GM12878 (cell line): Measurements from ENCODE around the gene DOK1. TPM values are rescaled to one million over a fixed set of nuclear protein-coding genes. Genes with fewer than 3 reads are reported as not detected.

Experiments
- ATAC-seq: fragments of 200-7000 bp; cut with Tn5 transposase; 3 replicates; pipeline ENCODE4 v1.9.1; 2020; ENCODE audit warnings: mild to moderate bottlenecking, moderate library complexity
- BruUV-seq: library from RNA; stranded (reverse); fragments of 400-500 nt; replicated peaks from 2 replicates; lab custom pipeline; 2021; lab: Mats Ljungman, UMichigan
- CTCF ChIA-PET: fragments of 300-600 bp; sonication (Branson Sonifier 250); formaldehyde crosslinking; extraction: SDS; loops from one replicate; lab custom pipeline; 2021; ENCODE audit warnings: inconsistent platforms; lab: Yijun Ruan, JAX
- POLR2A ChIA-PET: fragments of 350-600 bp; formaldehyde crosslinking; extraction: SDS; loops from one replicate; lab custom pipeline; 2021; ENCODE audit warnings: inconsistent platforms; lab: Charles Lee
- RAD21 ChIA-PET: fragments of 300-600 bp; sonication (Branson Sonifier 250); formaldehyde crosslinking; loops from one replicate; lab custom pipeline; 2023; ENCODE audit warnings: antibody characterized with exemption; ENCODE audit not compliant: unreplicated experiment; lab: Charles Lee
- SMC1A ChIA-PET: fragments of 300-600 bp; sonication (Branson Sonifier 250); formaldehyde crosslinking; loops from one replicate; lab custom pipeline; 2023; ENCODE audit not compliant: unreplicated experiment, uncharacterized antibody; lab: Charles Lee
- DNase-seq: peaks from one replicate; pipeline ENCODE4 v3.0.0-alpha.2; 2011; ENCODE audit warnings: low read depth, low spot score
- FAIRE-seq: peaks from 3 replicates; lab custom pipeline; 2011; peaks lifted over from hg19 to GRCh38; lab: Jason Lieb, UNC
- H2AFZ ChIP-seq: 2 replicates; pipeline ENCODE4 v1.6.0; 2011; ENCODE audit warnings: low read depth, low read length, control low read depth; ENCODE audit not compliant: control insufficient read depth
- H3K27ac ChIP-seq: 2 replicates; pipeline ENCODE4 v1.5.1; 2011; ENCODE audit warnings: control low read depth; ENCODE audit not compliant: control insufficient read depth, insufficient read depth
- H3K27me3 ChIP-seq, 2 experiments: replicated peaks in 1 of 2; 2 replicates each; pipeline versions ENCODE4 v1.6.0 to v1.6.1; 2011; ENCODE audit warnings: low read length in 1 of 2; ENCODE audit not compliant: control insufficient read depth in 2 of 2, insufficient read depth in 2 of 2
- H3K36me3 ChIP-seq, 2 experiments: 2 replicates each; pipeline ENCODE4 v1.5.1; 2011; ENCODE audit warnings: low read length in 1 of 2; ENCODE audit not compliant: control insufficient read depth in 2 of 2, insufficient read depth in 2 of 2
- H3K4me1 ChIP-seq: 2 replicates; pipeline ENCODE4 v1.6.1; 2011; ENCODE audit warnings: mild to moderate bottlenecking, low read length, moderate library complexity, mixed read lengths; ENCODE audit not compliant: control insufficient read depth, insufficient read depth
- H3K4me2 ChIP-seq: 2 replicates; pipeline ENCODE4 v1.6.0; 2011; ENCODE audit warnings: control low read depth; ENCODE audit not compliant: control insufficient read depth, insufficient read depth
- H3K4me3 ChIP-seq: fragments of 200-600 bp; sonication (generic); 2 replicates; pipeline ENCODE4 v1.5.1; 2016
- H3K79me2 ChIP-seq: 2 replicates; pipeline ENCODE4 v1.6.0; 2011; ENCODE audit warnings: low read length; ENCODE audit not compliant: control insufficient read depth, insufficient read depth
- H3K9ac ChIP-seq: 2 replicates; pipeline ENCODE4 v1.8.0; 2011; ENCODE audit warnings: low read length, control low read depth, mixed read lengths; ENCODE audit not compliant: control insufficient read depth, insufficient read depth
- H3K9me3 ChIP-seq: replicated peaks from 3 replicates; pipeline ENCODE4 v1.5.1; 2011; ENCODE audit warnings: mild to moderate bottlenecking, low read length; ENCODE audit not compliant: control insufficient read depth, insufficient read depth
- H4K20me1 ChIP-seq: 2 replicates; pipeline ENCODE4 v1.6.0; 2011; ENCODE audit not compliant: control insufficient read depth, insufficient read depth
- BCL3 ChIP-seq: IDR thresholded peaks from 2 replicates; pipeline ENCODE4 v1.6.1; 2011; ENCODE audit warnings: borderline replicate concordance, low read depth, mild to moderate bottlenecking, moderate library complexity, low read length; ENCODE audit not compliant: insufficient read depth, poor library complexity, severe bottlenecking
- FOS ChIP-seq: IDR thresholded peaks from 3 replicates; pipeline ENCODE4 v1.6.1; 2011; ENCODE audit warnings: borderline replicate concordance; ENCODE audit not compliant: insufficient read length; ENCODE audit errors: extremely low read depth
- LARP7 ChIP-seq: fragments of 450-650 bp; IDR thresholded peaks from 2 replicates; pipeline ENCODE4 v1.6.1; 2017; ENCODE audit warnings: mild to moderate bottlenecking
- MTA3 ChIP-seq: IDR thresholded peaks from 2 replicates; pipeline ENCODE4 v1.6.1; 2012; ENCODE audit warnings: low read length, inconsistent platforms, borderline replicate concordance
- NFXL1 ChIP-seq: fragments of 450-650 bp; IDR thresholded peaks from 2 replicates; pipeline ENCODE4 v1.6.1; 2017; ENCODE audit warnings: antibody characterized with exemption, mild to moderate bottlenecking, borderline replicate concordance
- PAX5 ChIP-seq: IDR thresholded peaks from 2 replicates; pipeline ENCODE4 v1.6.1; 2011; ENCODE audit warnings: low read depth, low read length, borderline replicate concordance
- POLR2AphosphoS5 ChIP-seq: IDR thresholded peaks from 2 replicates; pipeline ENCODE4 v1.6.1; 2011; ENCODE audit warnings: mild to moderate bottlenecking, low read length, inconsistent platforms
- RAD21 ChIP-seq: IDR thresholded peaks from 2 replicates; pipeline ENCODE4 v1.6.1; 2011; ENCODE audit warnings: mild to moderate bottlenecking, low read depth, low read length, moderate library complexity; ENCODE audit not compliant: insufficient read depth
- REST ChIP-seq: IDR thresholded peaks from 2 replicates; pipeline ENCODE4 v1.6.1; 2012; ENCODE audit warnings: mild to moderate bottlenecking, low read depth, low read length
- SMAD1 ChIP-seq: fragments of 450-650 bp; IDR thresholded peaks from 2 replicates; pipeline ENCODE4 v1.6.1; 2018; ENCODE audit warnings: mild to moderate bottlenecking, low read depth; ENCODE audit not compliant: partially characterized antibody
- SUZ12 ChIP-seq: fragments of 200-600 bp; sonication (generic); IDR thresholded peaks from one replicate; pipeline ENCODE4 v1.6.1; 2018; ENCODE audit warnings: antibody characterized with exemption, mild to moderate bottlenecking; ENCODE audit not compliant: unreplicated experiment
- ZNF207 ChIP-seq: fragments of 450-650 bp; IDR thresholded peaks from 2 replicates; pipeline ENCODE4 v1.6.1; 2014; ENCODE audit warnings: antibody characterized with exemption, mild to moderate bottlenecking, borderline replicate concordance
- WGBS: methylation state at CpG from one replicate; pipeline ENCODE4 v1.1.6; 2016; ENCODE audit warnings: low lambda C conversion rate; ENCODE audit not compliant: insufficient replicate concordance, insufficient coverage; ENCODE audit errors: missing lambda C conversion rate; 5-methylcytosine and 5-hydroxymethylcytosine counted together
- in situ Hi-C: fragments of 300-500 bp; cut with MboI; formaldehyde crosslinking; loops from 9 replicates; pipeline ENCODE4 v1.14.3; 2018; ENCODE audit warnings: mixed read lengths
- intact Hi-C: fragments of 100-400 bp; cut with micrococcal nuclease; formaldehyde crosslinking; loops from one replicate; pipeline ENCODE4 v1.14.2; 2022; ENCODE audit not compliant: unreplicated experiment
- polyA plus RNA-seq, 11 experiments: library from polyadenylated mRNA; depleted of rRNA in 4 of 11; unstranded in 6 of 11; stranded (reverse) in 5 of 11; fragments of >200 nt; fragmentation: Nextera tagmentation in 4 of 11; fragmentation: Illumina TruSeq in 1 of 11; extraction: Ambion mirVana in 4 of 11; extraction: Trizol in 1 of 11; gene quantifications; 1 replicate in 1 of 11; 2 replicates in 10 of 11; pipeline versions ENCODE4 v1.2.1 to v1.2.3, GENCODE V29; 2011 to 2016; ENCODE audit warnings: inconsistent platforms in 2 of 11, missing spikeins in 2 of 11, low read depth in 1 of 11
- total RNA-seq, 4 experiments: library from RNA; depleted of rRNA in 3 of 4; stranded (reverse); fragments of >200 nt in 3 of 4; fragmentation: Illumina TruSeq in 1 of 4; extraction: Trizol in 1 of 4; gene quantifications; 2 replicates each; pipeline versions ENCODE4 v1.2.1 to v1.2.3, GENCODE V29; 2013 to 2021
- TF ChIP-seq, protein P1 (sequence below): fragments of 450-650 bp; IDR thresholded peaks from 2 replicates; pipeline ENCODE4 v1.6.1; 2018; ENCODE audit warnings: borderline replicate concordance, mild to moderate bottlenecking; ENCODE audit not compliant: partially characterized antibody

DOK1 gene
- total and polyA plus RNA-seq, 10 of the 15 experiments (the other 5 are each of a cell fraction or from before 2014, with no cell fraction given) = 1.4 to 104 (median 59.7) TPM

GRCh38 chr2:74525717-74526648 is 28.5 kb upstream of the DOK1 start, which contains the start of gene DQX1:
TSS of gene DQX1 (minus strand) at chr2:74526231. CDS start at chr2:74525729, 502 bp downstream.
- Histone ChIP-seq H3K36me3 (peaks cover 12 to 17% of the 10 kb centered on the region in 2 experiments), H3K4me2 (peak within 1 kb of the TSS; percentile 46), H3K9ac (no peak within 1 kb of the TSS), H3K4me3 (no peak within 1 kb of the TSS), H4K20me1 (no peaks in the 10 kb centered on the region), H3K27me3 (no peaks in the 10 kb centered on the region), H2AFZ (no peak within 1 kb of the TSS), H3K9me3 (no peaks in the 10 kb centered on the region), H3K27ac (no peak within 1 kb of the TSS), H3K79me2 (peaks cover 38% of the 10 kb centered on the region), H3K4me1 (peaks cover 22% of the 10 kb centered on the region)
- ChIA-PET CTCF (interaction anchor here (1.1 to 10.4 kb wide), 6 partner anchors 20 to 61 kb away, joined by 4 to 226 read pairs (median 51); partner anchors contain the start of genes CCDC142, PCGF1 and TTC31), RAD21 (interaction anchor here (1.1 to 7.5 kb wide), 3 partner anchors 43 to 92 kb away, joined by 3 to 158 read pairs (median 7); partner anchors contain the start of genes CCDC142 and TTC31), POLR2A (interaction anchor here (0.7 to 2.6 kb wide), 6 partner anchors 18 to 60 kb away, joined by 4 to 10 read pairs (median 4); partner anchors contain the start of gene PCGF1), SMC1A (interaction anchor here (0.9 to 9.9 kb wide), 5 partner anchors 18 to 61 kb away, joined by 3 to 208 read pairs (median 7); partner anchors contain the start of gene PCGF1)
- intact Hi-C loops = no loop called here
- FAIRE-seq = peak; percentile 97
- in situ Hi-C loops = no loop called here
- BruUV-seq = no TSS peak
- peak; percentile 5 for ATAC-seq
- 64% methylated on average over 11 of the region's 11 CpGs for WGBS
- DNase-seq = peak; percentile 49
- no peak for TF ChIP-seq ZNF207
- no peak for TF ChIP-seq FOS
- TF ChIP-seq, protein P1, sequence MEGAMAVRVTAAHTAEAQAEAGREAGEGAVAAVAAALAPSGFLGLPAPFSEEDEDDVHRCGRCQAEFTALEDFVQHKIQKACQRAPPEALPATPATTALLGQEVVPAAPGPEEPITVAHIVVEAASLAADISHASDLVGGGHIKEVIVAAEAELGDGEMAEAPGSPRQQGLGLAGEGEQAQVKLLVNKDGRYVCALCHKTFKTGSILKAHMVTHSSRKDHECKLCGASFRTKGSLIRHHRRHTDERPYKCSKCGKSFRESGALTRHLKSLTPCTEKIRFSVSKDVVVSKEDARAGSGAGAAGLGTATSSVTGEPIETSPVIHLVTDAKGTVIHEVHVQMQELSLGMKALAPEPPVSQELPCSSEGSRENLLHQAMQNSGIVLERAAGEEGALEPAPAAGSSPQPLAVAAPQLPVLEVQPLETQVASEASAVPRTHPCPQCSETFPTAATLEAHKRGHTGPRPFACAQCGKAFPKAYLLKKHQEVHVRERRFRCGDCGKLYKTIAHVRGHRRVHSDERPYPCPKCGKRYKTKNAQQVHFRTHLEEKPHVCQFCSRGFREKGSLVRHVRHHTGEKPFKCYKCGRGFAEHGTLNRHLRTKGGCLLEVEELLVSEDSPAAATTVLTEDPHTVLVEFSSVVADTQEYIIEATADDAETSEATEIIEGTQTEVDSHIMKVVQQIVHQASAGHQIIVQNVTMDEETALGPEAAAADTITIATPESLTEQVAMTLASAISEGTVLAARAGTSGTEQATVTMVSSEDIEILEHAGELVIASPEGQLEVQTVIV = no peak
- TF ChIP-seq REST = no peak
- no peak for TF ChIP-seq RAD21
- no peak for TF ChIP-seq SMAD1
- no peak for TF ChIP-seq NFXL1
- no peak for TF ChIP-seq MTA3
- TF ChIP-seq LARP7 = no peak
- no peak for TF ChIP-seq PAX5
- TF ChIP-seq POLR2AphosphoS5 = peak; percentile 72
- TF ChIP-seq BCL3 = no peak
- TF ChIP-seq SUZ12 = no peak
